Measurements from ENCODE around the gene MYZAP. TPM values are rescaled to one million over a fixed set of nuclear protein-coding genes. Genes with fewer than 3 reads are reported as not detected.
A peak's percentile ranks its signal among the peaks of the same experiment; 100 is the strongest.

The MYZAP gene
- total and polyA plus RNA-seq, 2 of the 13 experiments (the other 11 are each of a cell fraction or from before 2014, with no cell fraction given): not detected

- TF ChIP-seq, protein P1, sequence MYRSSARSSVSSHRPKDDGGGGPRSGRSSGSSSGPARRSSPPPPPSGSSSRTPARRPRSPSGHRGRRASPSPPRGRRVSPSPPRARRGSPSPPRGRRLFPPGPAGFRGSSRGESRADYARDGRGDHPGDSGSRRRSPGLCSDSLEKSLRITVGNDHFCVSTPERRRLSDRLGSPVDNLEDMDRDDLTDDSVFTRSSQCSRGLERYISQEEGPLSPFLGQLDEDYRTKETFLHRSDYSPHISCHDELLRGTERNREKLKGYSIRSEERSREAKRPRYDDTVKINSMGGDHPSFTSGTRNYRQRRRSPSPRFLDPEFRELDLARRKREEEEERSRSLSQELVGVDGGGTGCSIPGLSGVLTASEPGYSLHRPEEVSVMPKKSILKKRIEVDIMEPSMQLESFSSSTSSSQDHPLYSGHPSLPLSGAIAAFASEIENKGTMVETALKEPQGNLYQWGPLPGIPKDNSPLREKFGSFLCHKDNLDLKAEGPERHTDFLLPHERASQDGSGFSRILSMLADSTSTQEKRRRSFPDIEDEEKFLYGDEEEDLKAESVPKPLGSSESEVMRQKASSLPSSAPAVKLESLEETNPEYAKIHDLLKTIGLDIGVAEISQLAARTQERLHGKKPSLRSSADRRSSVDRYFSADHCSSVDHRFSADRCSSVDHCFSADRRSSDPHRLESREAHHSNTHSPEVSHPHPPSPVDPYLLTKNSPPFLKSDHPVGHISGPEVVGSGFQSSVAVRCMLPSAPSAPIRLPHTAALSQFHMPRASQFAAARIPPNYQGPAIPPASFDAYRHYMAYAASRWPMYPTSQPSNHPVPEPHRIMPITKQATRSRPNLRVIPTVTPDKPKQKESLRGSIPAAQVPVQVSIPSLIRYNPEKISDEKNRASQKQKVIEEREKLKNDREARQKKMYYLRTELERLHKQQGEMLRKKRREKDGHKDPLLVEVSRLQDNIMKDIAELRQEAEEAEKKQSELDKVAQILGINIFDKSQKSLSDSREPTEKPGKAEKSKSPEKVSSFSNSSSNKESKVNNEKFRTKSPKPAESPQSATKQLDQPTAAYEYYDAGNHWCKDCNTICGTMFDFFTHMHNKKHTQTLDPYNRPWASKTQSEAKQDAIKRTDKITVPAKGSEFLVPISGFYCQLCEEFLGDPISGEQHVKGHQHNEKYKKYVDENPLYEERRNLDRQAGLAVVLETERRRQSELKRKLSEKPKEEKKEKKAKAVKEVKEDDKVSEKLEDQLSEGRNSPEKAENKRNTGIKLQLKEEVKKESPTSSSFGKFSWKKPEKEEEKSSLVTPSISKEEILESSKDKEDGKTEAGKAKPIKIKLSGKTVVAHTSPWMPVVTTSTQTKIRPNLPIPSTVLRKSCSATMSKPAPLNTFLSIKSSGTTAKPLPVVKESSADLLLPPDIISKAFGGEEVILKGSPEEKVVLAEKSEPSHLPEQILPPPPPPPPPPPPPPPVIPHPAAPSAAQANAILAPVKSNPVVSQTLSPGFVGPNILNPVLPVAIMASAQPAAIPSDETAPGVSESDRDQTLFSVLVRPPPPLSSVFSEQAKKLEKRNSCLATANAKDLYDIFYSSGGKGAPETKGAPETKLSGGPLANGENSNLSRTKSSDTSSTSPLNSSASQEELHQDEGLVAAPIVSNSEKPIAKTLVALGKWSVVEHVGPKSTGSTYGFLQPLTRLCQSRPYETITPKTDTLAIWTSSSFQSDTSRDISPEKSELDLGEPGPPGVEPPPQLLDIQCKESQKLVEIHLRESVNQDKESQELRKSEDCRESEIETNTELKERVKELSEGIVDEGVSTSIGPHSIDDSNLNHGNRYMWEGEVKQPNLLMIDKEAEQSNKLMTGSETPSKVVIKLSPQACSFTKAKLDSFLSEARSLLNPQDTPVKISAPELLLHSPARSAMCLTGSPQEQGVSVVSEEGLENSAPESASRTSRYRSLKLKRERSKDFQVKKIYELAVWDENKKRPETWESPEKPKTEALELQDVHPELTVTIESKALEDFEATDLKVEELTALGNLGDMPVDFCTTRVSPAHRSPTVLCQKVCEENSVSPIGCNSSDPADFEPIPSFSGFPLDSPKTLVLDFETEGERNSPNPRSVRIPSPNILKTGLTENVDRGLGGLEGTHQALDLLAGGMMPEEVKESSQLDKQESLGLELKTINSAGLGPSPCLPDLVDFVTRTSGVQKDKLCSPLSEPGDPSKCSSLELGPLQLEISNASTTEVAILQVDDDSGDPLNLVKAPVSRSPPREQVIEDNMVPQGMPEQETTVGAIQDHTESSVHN (CRISPR knock-in tag; IDR thresholded peaks at IDR 0.05): no peak
- TF ChIP-seq SP140L (CRISPR knock-in tag; IDR thresholded peaks at IDR 0.05; ENCODE audit: borderline replicate concordance): no peak
- no peak for TF ChIP-seq ZNF180 (CRISPR knock-in tag; IDR thresholded peaks at IDR 0.05; ENCODE audit: borderline replicate concordance, low read depth)
- TF ChIP-seq STAT5B (CRISPR knock-in tag; IDR thresholded peaks at IDR 0.05): 0 out of 2 replicates have a peak, but pooled peaks have one; percentile 64
- TF ChIP-seq KMT2A (CRISPR knock-in tag; IDR thresholded peaks at IDR 0.05): peak; percentile 96
- TF ChIP-seq SUZ12 (IDR thresholded peaks at IDR 0.05; ENCODE audit: low read depth, low read length): no peak
- TF ChIP-seq E2F1 (CRISPR knock-in tag; IDR thresholded peaks at IDR 0.05): peak; percentile 85
- 0 out of 2 replicates have a peak, but pooled peaks have one; percentile 12 for TF ChIP-seq SNAPC2 (CRISPR knock-in tag; IDR thresholded peaks at IDR 0.05)
- peak; percentile 72; the same call in 1 of the 2 replicates for TF ChIP-seq MIER2 (CRISPR knock-in tag; IDR thresholded peaks at IDR 0.05)
- no peak for TF ChIP-seq POLR2AphosphoS2 (IDR thresholded peaks at IDR 0.05; ENCODE audit: low read depth, low read length)
- TF ChIP-seq ZNF792 (CRISPR knock-in tag; IDR thresholded peaks at IDR 0.05): peak; percentile 70
- 0 out of 2 replicates have a peak, but pooled peaks have one; percentile 35 for TF ChIP-seq ZNF766 (CRISPR knock-in tag; IDR thresholded peaks at IDR 0.05; ENCODE audit: borderline replicate concordance)
- no peak for TF ChIP-seq ZBTB46 (CRISPR knock-in tag; IDR thresholded peaks at IDR 0.05; ENCODE audit: borderline replicate concordance)
- TF ChIP-seq, protein P2, sequence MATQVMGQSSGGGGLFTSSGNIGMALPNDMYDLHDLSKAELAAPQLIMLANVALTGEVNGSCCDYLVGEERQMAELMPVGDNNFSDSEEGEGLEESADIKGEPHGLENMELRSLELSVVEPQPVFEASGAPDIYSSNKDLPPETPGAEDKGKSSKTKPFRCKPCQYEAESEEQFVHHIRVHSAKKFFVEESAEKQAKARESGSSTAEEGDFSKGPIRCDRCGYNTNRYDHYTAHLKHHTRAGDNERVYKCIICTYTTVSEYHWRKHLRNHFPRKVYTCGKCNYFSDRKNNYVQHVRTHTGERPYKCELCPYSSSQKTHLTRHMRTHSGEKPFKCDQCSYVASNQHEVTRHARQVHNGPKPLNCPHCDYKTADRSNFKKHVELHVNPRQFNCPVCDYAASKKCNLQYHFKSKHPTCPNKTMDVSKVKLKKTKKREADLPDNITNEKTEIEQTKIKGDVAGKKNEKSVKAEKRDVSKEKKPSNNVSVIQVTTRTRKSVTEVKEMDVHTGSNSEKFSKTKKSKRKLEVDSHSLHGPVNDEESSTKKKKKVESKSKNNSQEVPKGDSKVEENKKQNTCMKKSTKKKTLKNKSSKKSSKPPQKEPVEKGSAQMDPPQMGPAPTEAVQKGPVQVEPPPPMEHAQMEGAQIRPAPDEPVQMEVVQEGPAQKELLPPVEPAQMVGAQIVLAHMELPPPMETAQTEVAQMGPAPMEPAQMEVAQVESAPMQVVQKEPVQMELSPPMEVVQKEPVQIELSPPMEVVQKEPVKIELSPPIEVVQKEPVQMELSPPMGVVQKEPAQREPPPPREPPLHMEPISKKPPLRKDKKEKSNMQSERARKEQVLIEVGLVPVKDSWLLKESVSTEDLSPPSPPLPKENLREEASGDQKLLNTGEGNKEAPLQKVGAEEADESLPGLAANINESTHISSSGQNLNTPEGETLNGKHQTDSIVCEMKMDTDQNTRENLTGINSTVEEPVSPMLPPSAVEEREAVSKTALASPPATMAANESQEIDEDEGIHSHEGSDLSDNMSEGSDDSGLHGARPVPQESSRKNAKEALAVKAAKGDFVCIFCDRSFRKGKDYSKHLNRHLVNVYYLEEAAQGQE (IDR thresholded peaks at IDR 0.05; ENCODE audit: borderline replicate concordance in 1 of 2, low read depth in 1 of 2, low read length in 2 of 2): no peak
Measured at GRCh38 chr15:57706405-57707209, 114.9 kb downstream of the MYZAP start, which contains the start of gene POLR2M (continued).
